Fibroblast of lung (primary cell): ENCODE results near the gene POLR1B. TPM values are rescaled to one million over a fixed set of nuclear protein-coding genes. Genes with fewer than 3 reads are reported as not detected.

Experiments
- DNase-seq, 2 donors: peaks; one replicate each; pipeline versions ENCODE4 v3.0.0 to v3.0.0-alpha.2; 2010; ENCODE audit warnings: low read depth in 2 of 2
- H2AFZ ChIP-seq: 2 replicates; pipeline ENCODE4 v1.5.1; 2012; ENCODE audit warnings: low read length, control low read depth, inconsistent platforms
- H3K27ac ChIP-seq: 2 replicates; pipeline ENCODE4 v1.5.1; 2011; ENCODE audit warnings: low read length, control low read depth; ENCODE audit not compliant: insufficient read depth
- H3K27me3 ChIP-seq: 2 replicates; pipeline ENCODE4 v1.5.1; 2011; ENCODE audit warnings: mild to moderate bottlenecking, low read length; ENCODE audit not compliant: control insufficient read depth, insufficient read depth
- H3K36me3 ChIP-seq: 2 replicates; pipeline ENCODE4 v1.5.1; 2011; ENCODE audit warnings: low read length; ENCODE audit not compliant: control insufficient read depth, insufficient read depth
- H3K4me1 ChIP-seq: 2 replicates; pipeline ENCODE4 v1.5.1; 2011; ENCODE audit warnings: low read length; ENCODE audit not compliant: control insufficient read depth, insufficient read depth; ENCODE audit errors: extremely low read depth
- H3K4me2 ChIP-seq: 2 replicates; pipeline ENCODE4 v1.5.1; 2011; ENCODE audit warnings: low read length, control low read depth; ENCODE audit not compliant: insufficient read depth; ENCODE audit errors: extremely low read depth
- H3K4me3 ChIP-seq, 4 experiments: fragments of 200-600 bp in 1 of 4; sonication (generic) in 1 of 4; replicated peaks in 1 of 4; 2 replicates each; pipeline ENCODE4 v1.5.1; 2011 to 2016; ENCODE audit warnings: low read length in 4 of 4, low read depth in 3 of 4, mild to moderate bottlenecking in 3 of 4, control low read depth in 2 of 4, inconsistent platforms in 1 of 4, mixed read lengths in 1 of 4; ENCODE audit not compliant: insufficient read depth in 1 of 4; ENCODE audit errors: control extremely low read depth in 1 of 4
- H3K79me2 ChIP-seq: 2 replicates; pipeline ENCODE4 v1.5.1; 2012; ENCODE audit warnings: mild to moderate bottlenecking, low read length, inconsistent platforms; ENCODE audit not compliant: control insufficient read depth, insufficient read depth
- H3K9ac ChIP-seq: 2 replicates; pipeline ENCODE4 v1.5.1; 2011; ENCODE audit warnings: mild to moderate bottlenecking, low read length, control low read depth; ENCODE audit not compliant: insufficient read depth
- H3K9me3 ChIP-seq: 2 replicates; pipeline ENCODE4 v1.5.1; 2012; ENCODE audit warnings: low read depth, low read length; ENCODE audit not compliant: control insufficient read depth, insufficient read depth
- H4K20me1 ChIP-seq: 2 replicates; pipeline ENCODE4 v1.5.1; 2011; ENCODE audit warnings: low read length; ENCODE audit not compliant: control insufficient read depth, insufficient read depth; ENCODE audit errors: extremely low read depth
- CTCF ChIP-seq, 2 donors: IDR thresholded peaks in 1 of 2; conservative IDR thresholded peaks in 1 of 2; 1 replicate in 1 of 2; 2 replicates in 1 of 2; pipeline ENCODE4 v1.5.1; 2011 to 2012; ENCODE audit warnings: low read length in 2 of 2, control low read depth in 1 of 2, inconsistent platforms in 1 of 2, low read depth in 1 of 2, mild to moderate bottlenecking in 1 of 2
- EZH2 ChIP-seq: IDR thresholded peaks from 2 replicates; pipeline ENCODE4 v1.5.1; 2012; ENCODE audit warnings: low read length, control low read depth, mild to moderate bottlenecking; ENCODE audit errors: missing control alignments
- polyA plus RNA-seq, 2 donors: library from polyadenylated mRNA; depleted of rRNA in 1 of 2; stranded (reverse) in 1 of 2; unstranded in 1 of 2; fragments of >200 nt; gene quantifications; 2 replicates each; pipeline ENCODE4 v1.2.1, GENCODE V29; 2011 to 2012; ENCODE audit warnings: missing spikeins in 1 of 2
- total RNA-seq: library from RNA; depleted of rRNA; stranded (reverse); fragments of >200 nt; gene quantifications from 2 replicates; pipeline ENCODE4 v1.2.1, GENCODE V29; 2014

Gene POLR1B
- total and polyA plus RNA-seq, 2 donors (not counting 1 experiment from before 2014, with no cell fraction given), result 12.2 to 15.5 TPM

DNA sequence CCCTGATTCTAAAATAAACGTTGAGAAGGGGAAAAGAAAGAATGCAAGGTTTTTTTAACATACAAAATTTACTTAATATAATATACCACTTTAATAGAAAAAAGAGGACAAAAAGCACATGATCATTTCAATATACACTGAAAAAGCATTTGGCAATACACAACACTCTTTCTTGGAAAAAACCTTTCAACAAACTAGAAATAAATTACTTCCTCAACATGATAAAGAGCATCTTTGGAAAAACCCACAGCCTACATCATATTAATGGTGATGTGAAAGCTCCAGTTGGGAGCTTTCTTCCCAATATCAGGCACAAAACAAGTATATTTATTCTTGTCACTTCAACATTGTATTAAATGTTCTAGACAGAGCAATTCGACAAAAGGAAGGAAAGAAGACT, 3.0 kb upstream of the POLR1B start:
- H3K9ac ChIP-seq, result no peak overlapping the region
- H3K36me3 ChIP-seq, result no peaks in the 10 kb centered on the region
- peaks cover 18% of the 10 kb centered on the region for H3K79me2 ChIP-seq
- no peak overlapping the region for H3K4me3 ChIP-seq
- TF ChIP-seq EZH2 (no peak), CTCF (conservative IDR thresholded peaks at IDR 0.05 in 1 of 2, IDR thresholded peaks at IDR 0.05 in 1 of 2; ENCODE audit: low read depth in 1 of 2, low read length in 2 of 2) (no peak)
- DNase-seq, result no peak
- no peaks in the 10 kb centered on the region for H4K20me1 ChIP-seq
- peaks cover 2% of the 10 kb centered on the region for H3K4me1 ChIP-seq
- H3K27ac ChIP-seq, result no peak overlapping the region
- no peaks in the 10 kb centered on the region for H3K9me3 ChIP-seq
- no peak overlapping the region for H3K4me2 ChIP-seq
- H2AFZ ChIP-seq, result no peak overlapping the region
- H3K27me3 ChIP-seq, result no peaks in the 10 kb centered on the region

DNA sequence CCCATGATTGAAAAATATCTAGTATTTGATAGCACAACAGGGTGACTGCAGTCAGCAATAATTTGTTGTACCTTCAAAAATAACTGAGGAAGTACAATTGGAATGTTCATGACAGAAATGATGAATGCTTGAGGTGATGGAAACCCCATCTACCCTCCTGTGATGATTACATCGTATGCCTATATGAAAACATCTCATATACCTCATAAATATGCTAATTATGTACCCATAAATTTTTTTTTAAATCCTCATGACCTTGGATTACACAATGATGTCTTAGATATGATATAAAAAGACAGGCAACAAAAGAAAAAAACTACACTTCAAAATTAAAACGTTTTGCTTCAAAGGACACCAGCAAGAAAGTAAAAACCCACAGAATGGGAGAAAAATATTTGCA, 1.4 kb upstream of the POLR1B start:
- no peak overlapping the region for H3K9ac ChIP-seq
- H3K4me2 ChIP-seq, result peak overlapping the region; percentile 90
- H3K4me3 ChIP-seq, result no peak overlapping the region
- no peaks in the 10 kb centered on the region for H3K36me3 ChIP-seq
- no peaks in the 10 kb centered on the region for H3K27me3 ChIP-seq
- H3K9me3 ChIP-seq, result no peaks in the 10 kb centered on the region
- peaks cover 25% of the 10 kb centered on the region for H3K79me2 ChIP-seq
- H4K20me1 ChIP-seq, result no peaks in the 10 kb centered on the region
- H3K27ac ChIP-seq, result no peak overlapping the region
- TF ChIP-seq CTCF (conservative IDR thresholded peaks at IDR 0.05 in 1 of 2, IDR thresholded peaks at IDR 0.05 in 1 of 2; ENCODE audit: low read depth in 1 of 2, low read length in 2 of 2), result no peak
- TF ChIP-seq EZH2, result no peak
- peaks cover 2% of the 10 kb centered on the region for H3K4me1 ChIP-seq
- no peak overlapping the region for H2AFZ ChIP-seq
- DNase-seq, result no peak

GRCh38 chr2:112541315-112542122, 746 bp upstream of the POLR1B start:
- no peak for TF ChIP-seq EZH2
- no peaks in the 10 kb centered on the region for H3K9me3 ChIP-seq
- peak overlapping the region; percentile 98 for H2AFZ ChIP-seq
- H3K4me3 ChIP-seq, result peak overlapping the region; percentile 88 to 98 (median 97)
- no peaks in the 10 kb centered on the region for H3K27me3 ChIP-seq
- peaks cover 2% of the 10 kb centered on the region for H3K4me1 ChIP-seq
- no peaks in the 10 kb centered on the region for H4K20me1 ChIP-seq
- H3K4me2 ChIP-seq, result peak overlapping the region; percentile 90
- H3K27ac ChIP-seq, result peak overlapping the region; percentile 93
- peak overlapping the region; percentile 86 for H3K9ac ChIP-seq
- H3K36me3 ChIP-seq, result no peaks in the 10 kb centered on the region
- DNase-seq, result peak in 1 of 2 donors; percentile 60
- peaks cover 28% of the 10 kb centered on the region for H3K79me2 ChIP-seq
